ENCODE results near the gene GALNT17.
"Not testable (repeated sequence)": the region's sequence is repeated elsewhere in the genome, so short reads cannot be mapped to it uniquely, and the experiment has no call there.

The GALNT17 gene

DNA sequence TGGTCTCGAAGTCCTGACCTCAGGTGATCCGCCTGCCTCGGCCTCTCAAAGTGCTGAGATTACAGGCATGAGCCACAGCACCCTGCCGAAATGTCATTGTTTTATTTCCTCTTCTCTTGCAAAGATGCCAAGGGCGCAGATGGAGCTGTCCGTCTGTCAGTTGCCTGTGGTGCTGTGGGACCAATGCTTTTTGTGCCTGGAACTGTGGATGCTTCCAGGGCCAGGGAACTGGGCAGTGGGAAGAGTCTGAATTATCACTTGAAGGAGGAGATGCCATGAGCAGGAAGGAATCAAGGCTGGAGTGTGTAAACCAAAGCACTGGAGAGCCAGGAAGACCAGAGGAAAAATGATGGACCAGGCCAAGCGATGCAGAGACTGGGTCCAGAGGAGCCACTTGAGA lies 459.9 kb downstream of the GALNT17 start:
- no peak for DNase-seq

DNA sequence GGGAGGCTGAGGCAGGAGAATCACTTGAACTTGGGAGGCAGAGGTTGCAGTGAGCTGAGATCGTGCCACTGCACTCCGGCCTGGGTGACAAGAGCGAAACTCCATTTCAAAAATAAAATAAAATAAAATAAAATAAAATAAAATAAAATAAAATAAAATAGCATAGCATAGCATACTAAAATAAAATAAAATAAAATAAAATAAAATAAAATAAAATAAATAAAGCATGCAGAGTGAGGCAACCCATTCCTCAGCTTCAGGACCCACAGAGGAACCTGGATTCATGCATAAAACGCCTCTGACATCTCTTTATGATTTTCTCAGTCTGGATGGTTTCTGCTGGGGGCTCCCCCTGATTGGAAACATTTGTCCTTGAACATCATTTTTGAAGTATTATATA lies 460.4 kb downstream of the GALNT17 start:
- DNase-seq, result not testable (repeated sequence)

DNA sequence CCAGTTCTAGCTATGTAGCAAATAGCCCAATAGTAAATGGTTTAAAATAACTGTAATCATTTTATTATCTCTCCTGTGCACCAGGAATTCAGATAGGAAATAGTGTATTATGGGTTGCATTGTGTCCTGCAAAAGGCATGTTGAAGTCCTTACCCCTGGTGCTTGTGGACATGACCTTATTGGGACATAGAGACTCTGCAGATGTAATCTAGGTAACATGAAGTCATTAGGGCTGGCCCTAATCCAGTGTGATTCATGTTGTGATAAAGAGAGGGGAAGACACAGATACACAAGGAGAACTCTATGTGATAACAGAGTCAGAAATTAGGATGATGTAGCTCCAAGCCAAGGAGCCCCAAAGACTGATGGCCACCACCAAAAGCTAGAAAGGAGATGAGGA lies 462.8 kb downstream of the GALNT17 start:
- DNase-seq, result no peak

DNA sequence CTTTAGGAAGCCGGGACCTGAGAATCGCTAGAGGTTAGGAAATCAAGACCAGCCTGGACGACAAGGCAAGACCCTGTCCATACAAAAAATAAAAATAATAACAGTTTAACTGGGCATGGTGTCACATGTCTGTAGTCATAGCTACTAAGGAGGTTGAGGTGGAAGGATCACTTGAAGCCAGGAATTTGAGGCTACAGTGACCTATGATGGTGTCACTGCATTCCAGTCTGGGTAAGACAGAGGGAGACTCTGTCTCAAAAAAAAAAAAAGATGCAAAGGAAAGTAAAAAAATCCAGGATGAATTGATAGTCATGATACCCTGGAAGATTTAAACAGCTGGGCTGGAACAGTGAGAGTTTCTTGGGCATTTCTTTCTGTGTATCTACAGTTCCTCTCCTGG lies 463.2 kb downstream of the GALNT17 start:
- DNase-seq, result no peak

DNA sequence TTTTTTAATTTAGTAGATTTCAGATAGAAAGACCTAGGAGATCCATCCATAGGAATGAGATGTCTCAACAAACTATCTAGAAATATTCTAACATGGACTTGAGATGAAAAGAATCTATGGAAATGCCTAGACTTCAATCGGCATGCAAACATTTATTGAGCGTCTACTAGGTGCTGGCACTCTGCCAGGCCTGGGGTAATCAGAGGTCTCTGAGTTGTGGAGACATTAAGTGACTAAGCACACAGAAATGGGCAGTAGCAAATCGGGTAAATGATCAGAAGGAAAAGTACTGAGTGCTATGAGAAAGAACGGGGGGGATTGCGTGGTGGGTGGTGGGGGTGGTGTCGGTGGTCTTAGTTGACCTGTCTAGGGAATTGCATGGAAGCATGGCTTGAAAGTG lies 466.6 kb downstream of the GALNT17 start:
- DNase-seq, result no peak

DNA sequence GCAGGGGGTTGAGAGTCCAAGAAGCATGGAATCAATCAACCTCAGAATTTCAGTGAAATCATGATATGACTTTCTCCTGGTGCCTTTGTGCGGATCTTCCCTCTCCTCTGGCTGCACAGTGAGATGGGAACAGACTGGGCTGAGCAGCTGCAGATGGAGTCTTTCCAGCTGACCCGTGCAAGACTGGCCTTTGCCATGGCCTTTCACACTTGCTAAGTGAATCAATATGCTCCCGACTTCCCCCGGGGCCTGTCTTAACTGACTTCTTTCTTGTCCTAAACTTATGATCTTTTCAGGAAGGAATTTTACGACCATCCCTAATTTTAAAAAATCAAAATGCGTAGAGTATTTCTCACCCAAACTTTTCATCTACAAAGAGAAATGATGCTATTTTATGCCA lies 469.9 kb downstream of the GALNT17 start:
- no peak for DNase-seq

DNA sequence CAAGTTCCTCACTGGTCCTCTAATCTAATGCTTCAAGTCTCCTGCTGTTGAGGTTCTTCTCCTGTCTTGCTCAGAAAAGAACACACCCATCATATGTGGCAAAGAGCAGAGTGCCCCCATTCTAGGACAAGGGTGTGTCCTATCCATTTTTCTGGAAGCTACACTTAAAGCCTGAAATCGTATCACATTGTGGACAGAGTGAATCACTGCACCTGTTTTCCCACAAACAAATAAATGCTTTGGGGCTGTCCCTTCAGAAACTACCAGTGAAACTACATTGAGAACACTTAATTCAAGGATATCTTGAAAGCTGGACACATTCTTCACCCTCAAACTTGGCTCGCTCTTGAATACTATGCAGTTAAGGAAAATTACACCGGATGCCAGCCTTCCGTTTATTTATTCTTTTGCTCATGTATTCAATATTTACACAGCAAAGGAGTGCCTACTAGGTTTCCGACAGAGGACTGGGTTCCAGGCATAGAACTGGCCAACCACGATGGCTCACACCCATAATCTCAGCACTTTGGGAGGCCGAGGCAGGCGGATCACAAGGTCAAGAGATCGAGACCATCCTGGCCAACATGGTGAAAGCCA lies 473.0 kb downstream of the GALNT17 start:
- no peak for DNase-seq

DNA sequence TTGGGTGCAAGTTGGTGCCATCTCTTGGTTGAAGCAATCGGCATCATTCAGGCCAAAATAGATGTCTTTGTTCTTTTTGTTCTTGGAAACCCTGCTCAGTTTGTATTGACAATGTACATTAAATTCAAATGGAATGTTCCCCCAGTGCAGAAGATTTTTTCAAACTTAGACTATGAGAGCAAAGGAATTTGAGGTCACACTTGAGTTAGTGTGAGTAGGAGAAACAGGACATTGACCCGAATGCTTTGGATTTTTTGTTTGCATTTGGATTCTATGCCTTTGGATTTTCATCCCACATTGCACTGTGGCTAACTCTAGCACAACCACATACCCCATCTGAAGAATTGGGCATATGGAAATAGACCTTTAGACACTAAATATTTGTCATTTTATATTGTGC lies 480.0 kb downstream of the GALNT17 start:
- no peak for DNase-seq

DNA sequence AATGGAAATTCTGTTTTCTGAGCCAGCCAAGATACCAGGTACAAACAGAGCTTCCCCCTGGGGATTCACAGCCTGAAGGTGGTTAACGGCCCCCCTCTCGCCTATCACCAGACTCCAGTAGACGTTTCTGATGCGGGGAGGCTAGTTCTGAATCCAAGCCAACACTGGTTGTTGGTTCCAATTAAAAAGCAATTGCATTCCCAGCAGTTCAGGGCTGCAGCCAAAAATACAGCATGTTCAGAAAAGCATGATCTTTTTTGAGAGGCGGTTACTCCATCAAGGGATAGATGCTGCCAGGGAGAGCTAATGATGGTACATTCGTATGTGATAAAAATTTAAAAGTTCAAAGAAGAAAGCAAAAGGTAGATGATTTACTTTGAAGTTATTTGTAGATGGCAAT lies 481.0 kb downstream of the GALNT17 start:
- peak; percentile 28 for DNase-seq

DNA sequence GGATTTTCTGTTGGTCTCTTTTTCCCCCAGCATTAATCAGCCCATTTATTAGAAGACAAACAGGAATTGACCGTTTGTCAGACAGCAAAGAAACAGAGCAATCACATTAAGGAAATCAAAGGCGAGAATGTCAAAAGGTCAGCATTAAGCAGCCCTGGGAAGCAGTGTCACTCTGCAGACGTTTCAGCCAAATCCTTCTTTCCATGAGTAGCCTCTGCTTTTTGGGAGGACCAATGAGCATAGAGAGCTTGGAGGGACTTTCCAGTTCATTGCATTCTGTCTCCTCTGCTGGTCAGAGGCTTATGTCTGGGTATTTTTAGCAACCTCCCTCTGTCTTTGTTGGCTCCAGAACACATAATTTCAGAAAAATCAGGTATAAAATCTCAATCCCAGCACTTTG lies 481.4 kb downstream of the GALNT17 start:
- no peak for DNase-seq

DNA sequence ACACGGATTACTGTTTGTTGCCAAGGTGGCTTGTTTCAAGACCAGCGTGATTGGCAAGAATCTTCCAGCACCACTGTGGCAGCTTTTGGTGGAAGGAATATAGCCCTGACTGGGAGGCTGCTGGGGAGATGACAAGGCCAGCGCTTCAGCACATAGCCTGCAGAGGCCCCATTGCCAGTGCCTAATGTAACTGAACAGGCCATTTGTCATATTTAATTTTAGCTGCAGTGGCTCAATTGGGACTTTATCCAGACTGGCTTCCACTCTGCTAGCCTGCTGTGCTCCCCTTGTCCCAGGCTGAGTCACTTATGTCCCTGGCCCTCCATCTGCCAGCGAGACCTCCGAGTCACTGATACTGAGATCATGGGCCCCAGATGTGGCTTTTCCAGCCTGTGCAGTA lies 483.1 kb downstream of the GALNT17 start:
- DNase-seq, result no peak

DNA sequence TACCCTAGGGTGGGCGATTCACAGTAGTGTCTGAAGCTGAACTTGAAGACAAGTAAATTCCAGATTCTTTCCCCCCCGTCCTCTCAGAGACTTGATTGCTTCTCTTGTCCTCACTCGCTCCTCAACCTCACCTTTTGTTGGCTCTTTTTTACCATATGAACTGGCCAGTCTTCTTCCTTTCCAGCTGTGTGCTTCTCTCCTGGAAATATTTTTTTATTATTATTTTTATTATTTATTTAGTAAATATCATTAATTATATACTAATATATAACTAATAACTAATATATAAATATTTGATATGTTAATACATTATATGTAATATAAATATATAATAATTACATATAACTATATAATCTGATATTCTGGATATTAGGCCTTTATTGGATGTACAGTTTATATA lies 484.3 kb downstream of the GALNT17 start:
- no peak for DNase-seq

DNA sequence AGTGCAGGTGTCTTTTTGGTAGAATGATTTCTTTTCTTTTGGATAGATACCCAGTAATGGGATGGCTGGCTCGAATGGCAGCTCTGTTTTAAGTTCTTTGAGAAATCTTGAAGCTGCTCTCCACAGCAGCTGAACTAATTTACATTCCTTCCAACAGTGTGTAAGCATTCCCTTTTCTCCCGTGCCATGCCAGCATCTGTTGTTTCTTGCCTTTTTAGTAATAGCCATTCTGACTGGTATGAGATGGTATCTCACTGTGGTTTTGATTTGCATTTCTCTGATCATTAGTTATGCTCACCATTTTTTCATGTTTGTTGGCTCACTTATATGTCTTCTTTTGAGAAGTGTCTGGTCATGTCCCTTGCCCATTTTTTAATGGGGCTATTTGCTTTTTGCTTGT lies 486.3 kb downstream of the GALNT17 start:
- no peak for DNase-seq

DNA sequence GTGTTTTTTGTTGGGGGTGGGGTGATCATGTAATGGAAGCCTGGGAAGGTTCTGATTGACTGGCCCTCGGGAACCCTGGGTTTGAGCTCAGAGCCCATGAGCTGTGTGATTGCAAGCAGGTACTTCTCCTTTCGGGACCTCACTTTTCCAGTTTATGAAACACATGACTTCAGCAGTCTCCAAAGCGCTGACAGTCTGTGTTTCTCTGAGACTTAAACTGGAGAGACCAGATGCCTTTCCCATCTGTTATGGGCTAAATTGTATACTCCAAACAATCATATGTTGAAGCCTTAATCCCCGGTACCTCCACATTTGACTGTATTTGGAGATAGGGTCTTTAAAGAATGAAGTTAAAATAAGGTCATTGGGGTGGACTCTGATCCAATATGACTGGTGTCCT lies 493.6 kb downstream of the GALNT17 start:
- DNase-seq, result no peak

DNA sequence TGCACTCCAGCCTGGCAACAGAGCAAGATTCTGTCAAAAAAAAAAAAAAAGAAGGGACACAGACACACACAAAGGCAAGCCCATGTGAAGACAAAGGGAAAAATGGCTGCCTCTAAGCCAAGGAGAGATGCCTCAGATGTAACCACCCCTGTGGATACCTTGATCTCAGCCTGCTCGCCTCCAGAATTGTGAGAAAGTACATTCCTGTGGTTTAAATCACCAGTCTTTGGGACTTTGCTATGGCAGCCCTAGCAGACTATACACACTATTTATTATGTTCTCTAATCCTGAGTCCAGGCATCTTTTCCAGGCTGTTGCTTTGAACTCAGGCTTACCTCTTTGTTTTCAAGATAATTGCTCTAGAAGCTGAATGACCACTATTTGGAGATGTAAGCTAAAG lies 494.3 kb downstream of the GALNT17 start:
- no peak for DNase-seq

DNA sequence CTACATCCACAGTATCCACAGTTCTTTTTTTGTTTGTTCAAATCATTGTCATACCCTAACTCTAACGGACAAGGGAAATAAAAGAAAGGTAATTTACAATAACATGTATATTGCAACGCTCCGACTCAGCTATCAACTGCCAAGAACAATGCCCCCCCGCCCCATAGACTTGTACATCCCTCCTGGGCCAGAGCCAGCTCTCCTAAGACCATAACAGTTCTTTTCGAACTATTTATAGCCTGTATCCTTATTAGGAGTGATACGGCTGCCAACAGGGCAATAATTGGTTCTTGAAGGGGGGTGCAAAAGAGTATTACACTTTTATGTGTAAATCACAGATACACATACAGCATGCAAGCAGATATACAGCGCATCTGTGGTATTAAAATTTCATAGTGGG lies 495.7 kb downstream of the GALNT17 start:
- DNase-seq, result no peak

DNA sequence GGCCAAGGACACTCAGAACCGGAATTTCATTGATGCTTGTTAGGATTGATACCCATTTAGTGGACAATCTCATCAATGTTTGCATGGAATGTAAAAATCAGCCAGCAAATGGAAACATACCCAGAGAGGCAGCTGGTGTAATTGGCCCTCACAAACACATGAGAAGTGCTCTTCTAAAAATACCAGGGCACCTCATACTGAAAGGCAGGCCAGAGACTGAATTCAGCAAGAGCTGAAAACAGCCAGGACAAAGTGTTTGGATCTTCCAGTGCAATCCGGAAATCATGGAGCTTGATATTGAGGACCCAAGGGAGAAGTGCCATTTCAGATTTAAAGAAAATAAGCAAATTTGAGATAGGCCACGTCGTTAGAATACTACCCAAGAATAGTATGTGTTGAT lies 498.6 kb downstream of the GALNT17 start:
- no peak for DNase-seq

DNA sequence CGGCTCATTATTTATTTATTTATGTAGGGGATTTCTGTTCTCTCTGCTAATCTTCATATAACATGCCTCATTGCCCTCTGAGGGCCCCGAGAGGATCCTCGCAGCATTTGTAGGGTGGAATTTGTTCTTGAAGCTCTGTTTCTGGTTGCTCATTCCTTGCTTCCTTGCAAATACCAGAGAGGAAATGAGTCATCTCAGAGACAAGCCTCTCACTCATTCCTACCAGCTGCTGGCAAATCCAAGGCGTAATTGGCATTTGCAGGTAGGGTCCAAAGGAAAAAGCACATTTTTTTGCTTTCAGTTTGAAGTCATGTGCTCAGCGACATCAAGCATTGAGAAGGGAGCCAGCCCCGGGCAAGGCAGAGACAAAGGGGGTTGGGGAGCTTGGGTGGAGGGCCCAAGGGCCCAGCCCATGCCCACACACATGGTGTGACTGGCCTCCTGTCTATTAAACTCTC lies 501.6 kb downstream of the GALNT17 start:
- DNase-seq, result no peak

DNA sequence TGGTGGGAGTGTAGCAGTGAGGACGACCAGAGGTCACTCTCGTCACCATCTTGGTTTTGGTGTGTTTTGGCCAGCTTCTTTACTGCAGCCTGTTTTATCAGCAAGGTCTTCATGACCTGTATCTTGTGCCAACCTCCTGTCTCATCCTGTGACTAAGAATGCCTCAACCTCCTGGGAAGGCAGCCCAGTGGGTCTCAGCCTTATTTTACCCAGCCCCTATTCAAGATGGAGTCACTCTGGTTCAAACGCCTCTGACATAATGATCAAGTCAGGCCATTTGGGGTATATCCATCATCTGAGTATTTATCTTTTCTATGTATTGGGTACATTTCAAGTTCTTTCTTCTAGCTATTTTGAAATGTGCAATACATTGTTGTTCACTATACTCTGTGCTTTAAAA lies 503.9 kb downstream of the GALNT17 start:
- not testable (repeated sequence) for DNase-seq

DNA sequence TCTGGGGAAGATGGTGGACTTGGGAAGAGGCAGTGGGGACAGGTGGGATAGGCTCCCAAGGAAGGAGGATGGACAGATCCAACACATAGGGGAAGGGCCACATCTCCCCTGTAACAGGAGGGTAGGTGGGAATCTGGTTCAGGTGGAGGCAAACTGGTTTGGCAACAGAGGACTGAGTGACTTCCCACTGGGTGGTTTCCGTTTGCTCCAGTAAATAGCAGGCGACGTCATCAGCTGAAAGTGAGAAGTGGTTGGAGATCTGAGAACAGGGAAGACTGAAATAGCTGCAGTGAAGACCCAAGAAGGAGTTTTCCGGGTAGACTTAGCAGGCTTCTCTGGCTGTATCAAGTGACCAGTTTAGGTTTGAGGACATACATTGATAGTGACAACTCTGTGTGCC lies 504.4 kb downstream of the GALNT17 start:
- DNase-seq, result no peak

DNA sequence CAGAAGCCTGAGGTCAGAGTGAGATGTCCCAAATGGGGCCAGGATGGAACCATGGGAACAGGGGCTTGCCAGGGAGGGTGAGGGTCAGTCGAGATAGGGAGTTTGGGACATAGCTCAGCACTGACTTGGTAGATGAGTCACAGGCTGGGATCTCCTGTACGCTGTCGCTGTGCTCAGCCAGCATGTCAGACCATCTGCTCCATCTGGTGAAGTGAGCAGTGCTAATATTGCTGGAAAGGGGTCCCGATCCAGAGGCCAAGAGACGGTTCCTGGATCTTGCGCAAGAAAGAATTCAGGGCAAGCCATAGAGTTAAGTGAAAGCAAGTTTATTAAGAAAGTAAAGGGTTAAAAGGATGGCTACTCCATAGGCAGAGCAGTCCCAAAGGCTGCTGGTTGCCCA lies 505.6 kb downstream of the GALNT17 start:
- no peak for DNase-seq

DNA sequence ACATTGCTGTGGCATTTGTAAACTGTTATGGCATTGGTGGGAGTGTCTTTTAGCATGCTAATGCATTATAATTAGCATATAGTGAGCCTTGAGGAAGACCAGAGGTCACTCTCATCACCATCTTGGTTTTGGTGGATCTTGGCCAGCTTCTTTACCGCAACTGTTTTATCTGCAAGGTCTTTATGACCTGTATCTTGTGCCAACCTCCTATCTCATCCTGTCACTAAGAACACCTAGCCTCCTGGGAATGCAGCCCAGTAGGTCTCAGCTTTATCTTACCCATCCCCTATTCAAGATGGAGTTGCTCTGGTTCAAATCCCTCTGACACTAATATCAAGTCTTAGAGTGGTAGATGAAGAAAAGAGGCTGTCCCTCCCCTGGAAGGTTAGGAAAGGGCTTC lies 506.2 kb downstream of the GALNT17 start:
- no peak for DNase-seq

DNA sequence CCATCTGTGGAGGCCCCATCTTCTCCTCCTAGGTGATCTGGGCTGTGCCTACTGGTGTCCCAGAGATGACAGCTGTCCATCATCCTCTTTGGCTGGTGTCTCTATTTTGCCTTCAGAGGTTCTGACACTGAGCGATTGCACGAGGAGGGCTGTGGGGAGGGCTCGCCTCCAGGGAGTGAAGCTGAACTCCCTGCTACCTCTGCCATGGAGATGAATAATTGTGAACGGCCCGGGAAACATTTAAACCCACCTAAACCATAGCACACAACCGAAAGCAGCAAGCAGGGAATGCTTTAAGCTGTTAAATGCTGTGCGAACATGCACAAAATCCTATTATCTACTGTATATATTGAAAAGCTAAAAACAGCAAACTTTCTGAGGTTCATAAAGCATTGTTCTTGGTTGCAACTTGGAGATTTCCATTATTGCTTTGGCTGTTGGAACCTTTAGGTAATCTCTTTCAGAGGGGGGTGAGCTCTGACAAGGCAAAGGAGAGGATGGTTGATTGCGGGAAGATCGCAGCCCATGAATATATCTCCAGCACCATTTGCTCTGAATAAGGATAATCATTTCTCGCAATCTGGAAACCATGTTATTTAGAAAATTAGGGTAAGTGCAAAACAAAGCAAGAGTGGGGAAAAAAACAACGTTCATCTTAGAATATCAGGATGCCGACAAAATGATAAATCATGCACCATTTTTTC lies 507.6 kb downstream of the GALNT17 start:
- DNase-seq, result no peak

DNA sequence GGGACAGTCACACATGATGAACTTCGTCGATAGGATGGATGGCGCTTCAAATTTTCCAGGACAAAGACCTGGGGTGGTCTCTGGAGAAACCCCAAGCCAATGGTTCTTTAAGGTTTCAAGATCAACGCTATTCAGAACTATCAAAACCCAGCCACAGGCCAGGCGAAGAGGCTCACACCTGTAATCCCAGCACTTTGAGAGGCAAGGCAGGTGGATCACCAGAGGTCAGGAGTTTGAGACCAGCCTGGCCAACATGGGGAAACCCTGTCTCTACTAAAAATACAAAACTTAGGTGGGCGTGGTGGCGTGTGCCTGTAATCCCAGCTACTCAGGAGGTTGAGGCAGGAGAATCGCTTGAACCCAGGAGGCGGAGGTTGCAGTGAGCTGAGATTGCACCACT lies 511.1 kb downstream of the GALNT17 start:
- not testable (repeated sequence) for DNase-seq

DNA sequence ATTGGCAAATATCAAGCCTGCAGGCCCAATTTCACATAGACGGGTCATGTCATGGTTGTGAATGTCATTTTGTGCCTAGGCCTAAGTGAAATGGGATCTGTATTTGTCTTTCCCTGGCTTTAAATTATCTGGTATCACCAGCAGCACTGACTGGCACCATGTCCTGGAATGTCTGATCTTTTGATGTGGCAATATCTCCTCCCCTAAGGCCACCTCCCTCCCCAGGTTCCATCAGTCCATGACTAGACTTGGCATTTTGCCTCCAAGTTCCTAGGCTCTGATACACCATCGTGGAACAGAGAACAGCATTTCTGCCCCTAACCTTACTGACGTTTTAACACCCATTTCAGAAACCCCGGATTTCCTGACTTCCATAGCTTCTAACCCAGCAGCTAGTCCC lies 513.9 kb downstream of the GALNT17 start:
- no peak for DNase-seq
